K562 (cell line): ENCODE data around the gene HLF. TPM values are rescaled to one million over a fixed set of nuclear protein-coding genes. Genes with fewer than 3 reads are reported as not detected.

ENCODE experiments used
- ATAC-seq: fragments of 200-7000 bp; cut with Tn5 transposase; 3 replicates; pipeline ENCODE4 v1.9.1; 2020; ENCODE audit warnings: moderate library complexity
- BruUV-seq: library from RNA; stranded (reverse); fragments of 400-500 nt; replicated peaks from 2 replicates; lab custom pipeline; 2021; lab: Mats Ljungman, UMichigan
- CTCF ChIA-PET: fragments of 300-600 bp; formaldehyde crosslinking; extraction: SDS; loops from one replicate; lab custom pipeline; 2021; ENCODE audit warnings: low intra/inter-chr PET ratio; lab: Yijun Ruan, JAX
- POLR2A ChIA-PET: fragments of 300-600, 350-650 bp; sonication (Branson Sonifier 250); formaldehyde crosslinking; extraction: SDS; loops from one replicate; lab custom pipeline; 2021; ENCODE audit warnings: antibody characterized with exemption, inconsistent platforms; lab: Yijun Ruan, JAX
- DNase-seq, 4 experiments: peaks; one replicate each; pipeline versions ENCODE4 v3.0.0 to v3.0.0-alpha.2; 2011 to 2018; ENCODE audit warnings: low spot score in 3 of 4, mixed read lengths in 3 of 4; ENCODE audit errors: extremely low read depth in 1 of 4
- FAIRE-seq: peaks from 2 replicates; lab custom pipeline; 2011; peaks lifted over from hg19 to GRCh38; lab: Jason Lieb, UNC
- H2AFZ ChIP-seq: 2 replicates; pipeline ENCODE4 v1.6.0; 2011; ENCODE audit warnings: low read depth, low read length, control low read depth, inconsistent platforms
- H3K27ac ChIP-seq: fragments of 200-600 bp; 3 replicates; pipeline ENCODE4 v1.8.0; 2011; ENCODE audit warnings: low read depth, mild to moderate bottlenecking, control low read depth, inconsistent platforms, low read length, moderate library complexity, mixed read lengths; ENCODE audit errors: extremely low read depth
- H3K27me3 ChIP-seq, 2 experiments: fragments of 300-600 bp in 1 of 2; 2 replicates in 1 of 2; 3 replicates in 1 of 2; pipeline versions ENCODE4 v1.6.0 to v1.8.0; 2011; ENCODE audit warnings: inconsistent platforms in 2 of 2, low read length in 2 of 2, mild to moderate bottlenecking in 1 of 2, mixed read lengths in 1 of 2, moderate library complexity in 1 of 2; ENCODE audit not compliant: control insufficient read depth in 2 of 2, insufficient read depth in 2 of 2
- H3K36me3 ChIP-seq: fragments of 300-600 bp; 3 replicates; pipeline ENCODE4 v1.8.0; 2011; ENCODE audit warnings: mild to moderate bottlenecking, low read length, inconsistent platforms; ENCODE audit not compliant: control insufficient read depth, insufficient read depth
- H3K4me1 ChIP-seq, 2 experiments: fragments of 200-600 bp in 1 of 2; replicated peaks in 1 of 2; 2 replicates in 1 of 2; 3 replicates in 1 of 2; pipeline versions ENCODE4 v1.5.1 to v1.8.0; 2011; ENCODE audit warnings: inconsistent platforms in 2 of 2, low read length in 2 of 2, mild to moderate bottlenecking in 1 of 2, mixed read lengths in 1 of 2, moderate library complexity in 1 of 2; ENCODE audit not compliant: control insufficient read depth in 2 of 2, insufficient read depth in 2 of 2
- H3K4me2 ChIP-seq: 2 replicates; pipeline ENCODE4 v1.6.1; 2011; ENCODE audit warnings: low read length, control low read depth, inconsistent platforms, mixed read lengths; ENCODE audit not compliant: insufficient read depth
- H3K4me3 ChIP-seq: fragments of 200-600 bp; sonication (generic), shearing (Covaris generic); 2 replicates; pipeline ENCODE4 v1.5.1; 2016; ENCODE audit warnings: control low read depth, inconsistent platforms
- H3K79me2 ChIP-seq: fragments of 200-600 bp; 3 replicates; pipeline ENCODE4 v1.8.0; 2011; ENCODE audit warnings: low read length, inconsistent platforms; ENCODE audit not compliant: control insufficient read depth, insufficient read depth
- H3K9ac ChIP-seq, 2 experiments: 2 replicates each; pipeline versions ENCODE4 v1.6.0 to v1.6.1; 2011; ENCODE audit warnings: low read depth in 2 of 2, low read length in 2 of 2, control low read depth in 1 of 2, inconsistent platforms in 1 of 2, mild to moderate bottlenecking in 1 of 2, mixed read lengths in 1 of 2; ENCODE audit not compliant: insufficient read depth in 1 of 2
- H3K9me1 ChIP-seq: one replicate; pipeline ENCODE4 v1.6.0; 2011; ENCODE audit warnings: inconsistent platforms, mild to moderate bottlenecking, low read length, moderate library complexity; ENCODE audit not compliant: control insufficient read depth, insufficient read depth
- H3K9me3 ChIP-seq: replicated peaks from 2 replicates; pipeline ENCODE4 v1.5.1; 2011; ENCODE audit warnings: low read depth, low read length, inconsistent platforms; ENCODE audit not compliant: control insufficient read depth, insufficient read depth
- H4K20me1 ChIP-seq: replicated peaks from 2 replicates; pipeline ENCODE4 v1.6.1; 2011; ENCODE audit warnings: low read length, inconsistent platforms, mixed read lengths; ENCODE audit not compliant: control insufficient read depth, insufficient read depth
- BMI1 ChIP-seq: fragments of 150-350 bp; IDR thresholded peaks from 2 replicates; pipeline ENCODE4 v1.6.1; 2014; ENCODE audit warnings: low read length
- CBFA2T2 ChIP-seq: fragments of 450-650 bp; conservative IDR thresholded peaks from 2 replicates; pipeline ENCODE4 v1.6.1; 2017; ENCODE audit warnings: mild to moderate bottlenecking
- EHMT2 ChIP-seq: fragments of 450-650 bp; IDR thresholded peaks from 2 replicates; pipeline ENCODE4 v1.6.1; 2018; ENCODE audit warnings: antibody characterized with exemption
- ELK3 ChIP-seq: fragments of 450-650 bp; formaldehyde crosslinking; IDR thresholded peaks from 2 replicates; pipeline ENCODE4 v1.4.0; 2020; ENCODE audit warnings: mild to moderate bottlenecking
- EP400 ChIP-seq: fragments of 450-650 bp; IDR thresholded peaks from 2 replicates; pipeline ENCODE4 v1.6.1; 2017; ENCODE audit warnings: antibody characterized with exemption, mild to moderate bottlenecking, moderate library complexity
- HCFC1 ChIP-seq: IDR thresholded peaks from 2 replicates; pipeline ENCODE4 v1.6.1; 2012; ENCODE audit warnings: low read depth, low read length, improper control_type of control experiment
- HSF4 ChIP-seq: fragments of 250-450 bp; sonication (Bioruptor Pico); IDR thresholded peaks from 2 replicates; pipeline ENCODE4 v2.1.2; 2022; ENCODE audit warnings: mild to moderate bottlenecking, moderate library complexity, borderline replicate concordance
- POLR2B ChIP-seq: fragments of 450-650 bp; IDR thresholded peaks from 2 replicates; pipeline ENCODE4 v1.6.1; 2018; ENCODE audit warnings: low read depth; ENCODE audit not compliant: partially characterized antibody
- RBM25 ChIP-seq: fragments of 200-400 bp; formaldehyde crosslinking; IDR thresholded peaks from 2 replicates; pipeline ENCODE4 v1.6.1; 2018; ENCODE audit warnings: low read length, low read depth, moderate library complexity; ENCODE audit not compliant: severe bottlenecking
- SMAD2 ChIP-seq: fragments of 150-350 bp; IDR thresholded peaks from 2 replicates; pipeline ENCODE4 v1.6.1; 2014; ENCODE audit warnings: low read depth, mild to moderate bottlenecking, low read length
- TCF7L2 ChIP-seq: fragments of 150-350 bp; IDR thresholded peaks from 2 replicates; pipeline ENCODE4 v1.6.1; 2016; ENCODE audit warnings: low read depth, mild to moderate bottlenecking, low read length, moderate library complexity
- TEAD1 ChIP-seq, 2 experiments: fragments of 450-650 bp in 1 of 2; sonication (generic) in 1 of 2; formaldehyde crosslinking; IDR thresholded peaks; 2 replicates each; pipeline versions ENCODE4 v1.4.0 to v1.8.0; 2020 to 2022; ENCODE audit warnings: mild to moderate bottlenecking in 2 of 2, missing genetic modification reagents in 1 of 2
- TEAD4 ChIP-seq, 2 experiments: sonication (generic) in 1 of 2; formaldehyde crosslinking in 1 of 2; IDR thresholded peaks; 2 replicates each; pipeline versions ENCODE4 v1.6.1 to v1.8.0; 2012 to 2022; ENCODE audit warnings: borderline replicate concordance in 1 of 2, inconsistent platforms in 1 of 2, low read length in 1 of 2, mild to moderate bottlenecking in 1 of 2, missing genetic modification reagents in 1 of 2
- XRCC4 ChIP-seq: IDR thresholded peaks from one replicate; pipeline ENCODE4 v1.6.1; 2011; ENCODE audit not compliant: insufficient read depth, insufficient read length; ENCODE audit errors: extremely low read depth
- YY1 ChIP-seq, 3 experiments: IDR thresholded peaks; 2 replicates each; pipeline ENCODE4 v1.6.1; 2011; ENCODE audit warnings: low read length in 2 of 3, mild to moderate bottlenecking in 2 of 3, moderate library complexity in 2 of 3, borderline replicate concordance in 1 of 3, control low read depth in 1 of 3, low read depth in 1 of 3; ENCODE audit not compliant: insufficient read depth in 3 of 3, insufficient replicate concordance in 2 of 3, control insufficient read depth in 1 of 3, insufficient read length in 1 of 3; ENCODE audit errors: extremely low read depth in 1 of 3
- ZBTB8A ChIP-seq: fragments of 450-650 bp; IDR thresholded peaks from 2 replicates; pipeline ENCODE4 v1.6.1; 2018; ENCODE audit warnings: mild to moderate bottlenecking, moderate library complexity; ENCODE audit not compliant: partially characterized antibody
- ZFP30 ChIP-seq: fragments of 250-450 bp; sonication (Bioruptor Pico); IDR thresholded peaks from 2 replicates; pipeline ENCODE4 v1.8.0; 2022; ENCODE audit warnings: moderate library complexity, mild to moderate bottlenecking, inconsistent platforms, borderline replicate concordance
- ZNF347 ChIP-seq: fragments of 450-650 bp; formaldehyde crosslinking; IDR thresholded peaks from 2 replicates; pipeline ENCODE4 v1.4.0; 2020; ENCODE audit warnings: low read depth, mild to moderate bottlenecking, moderate library complexity
- ZNF695 ChIP-seq: fragments of 450-650 bp; formaldehyde crosslinking; IDR thresholded peaks from 2 replicates; pipeline ENCODE4 v1.4.0; 2020; ENCODE audit warnings: mild to moderate bottlenecking, moderate library complexity
- WGBS: fragments of 100-300 bp; shearing (Covaris generic); methylation state at CpG from one replicate; pipeline ENCODE4 v1.1.6; 2016; ENCODE audit warnings: low coverage, mixed read lengths; ENCODE audit not compliant: insufficient coverage; ENCODE audit errors: missing lambda C conversion rate; 5-methylcytosine and 5-hydroxymethylcytosine counted together
- in situ Hi-C: fragments of 300-500 bp; cut with MboI; formaldehyde crosslinking; loops from 4 replicates; pipeline ENCODE4 v1.15.0; 2018; ENCODE audit warnings: inconsistent platforms, mixed read lengths
- intact Hi-C: fragments of 100-400 bp; cut with micrococcal nuclease; formaldehyde crosslinking; loops from 2 replicates; pipeline ENCODE4 v1.14.2; 2022
- polyA plus RNA-seq, 8 experiments: library from polyadenylated mRNA; depleted of rRNA in 4 of 8; stranded (reverse) in 5 of 8; unstranded in 3 of 8; fragments of >200 nt; fragmentation: Nextera tagmentation in 2 of 8; fragmentation: Illumina TruSeq in 1 of 8; extraction: Ambion mirVana in 2 of 8; extraction: Trizol in 1 of 8; gene quantifications; 2 replicates each; pipeline versions ENCODE4 v1.2.1 to v1.2.3, GENCODE V29; 2011 to 2014; ENCODE audit warnings: inconsistent platforms in 1 of 8, missing spikeins in 1 of 8
- total RNA-seq, 7 experiments: library from RNA; depleted of rRNA in 6 of 7; stranded (reverse); fragments of >200 nt in 6 of 7; fragmentation: Illumina TruSeq in 2 of 7; extraction: Trizol in 2 of 7; gene quantifications; 2 replicates each; pipeline versions ENCODE4 v1.2.1 to v1.2.3, GENCODE V29; 2011 to 2021; ENCODE audit warnings: low replicate concordance in 1 of 7

The HLF gene
- total and polyA plus RNA-seq, 9 of the 15 experiments (the other 6 are each of a cell fraction or from before 2014, with no cell fraction given): 0.03 to 0.24 (median 0.09) TPM

GRCh38 chr17:55265311-55266021 lies 706 bp downstream of the HLF start:
- Histone ChIP-seq H3K36me3 (no peaks in the 10 kb centered on the region), H3K79me2 (no peaks in the 10 kb centered on the region), H3K4me2 (no peak overlapping the region), H3K9ac (peak overlapping the region in 1 of 2 experiments; percentile 80; a peak in 2 of 4 replicates), H4K20me1 (no peaks in the 10 kb centered on the region), H3K27ac (no peak overlapping the region), H3K4me3 (no peak overlapping the region), H3K27me3 (peaks cover 16 to 20% of the 10 kb centered on the region in 2 experiments), H3K4me1 (peaks cover 0 to 24% of the 10 kb centered on the region in 2 experiments; a peak in 2 of 5 replicates), H3K9me3 (no peaks in the 10 kb centered on the region; the same call in 1 of the 2 replicates), H3K9me1 (no peaks in the 10 kb centered on the region), H2AFZ (peak overlapping the region; percentile 64)
- BruUV-seq: no TSS peak
- in situ Hi-C loops (no loop called here), intact Hi-C loops (no loop called here)
- TF ChIP-seq ZBTB8A (no peak), HCFC1 (no peak), TCF7L2 (no peak), ZNF695 (no peak), RBM25 (no peak), ZNF347 (no peak), ELK3 (CRISPR knock-in tag) (no peak), ZFP30 (CRISPR knock-in tag) (no peak), HSF4 (CRISPR knock-in tag) (no peak), BMI1 (no peak), EHMT2 (no peak), TEAD4 (IDR thresholded peaks at IDR 0.05; ENCODE audit: low read length) (no peak), TEAD4 (CRISPR knock-in tag; IDR thresholded peaks at IDR 0.05; ENCODE audit: borderline replicate concordance) (no peak), XRCC4 (no peak), EP400 (no peak), TEAD1 (CRISPR knock-in tag; IDR thresholded peaks at IDR 0.05) (no peak), POLR2B (no peak), YY1 (IDR thresholded peaks at IDR 0.05; ENCODE audit: borderline replicate concordance in 1 of 3, control insufficient read depth in 1 of 3, extremely low read depth in 1 of 3, insufficient read depth in 3 of 3, insufficient read length in 1 of 3, insufficient replicate concordance in 2 of 3, low read depth in 1 of 3, low read length in 2 of 3) (no peak), SMAD2 (no peak), CBFA2T2 (no peak)
- DNase-seq (peak in 1 of 4 experiments; percentile 14), FAIRE-seq (no peak), ATAC-seq (no peak)
- WGBS: 48% methylated on average over 29 of the region's 52 CpGs
- POLR2A ChIA-PET: interaction anchor here (1.2 kb wide), 1 partner anchor 10 kb away, joined by 5 read pairs; no protein-coding TSS in a partner anchor
- CTCF ChIA-PET: no interaction called here
